KG1 (cell line): Measurements from ENCODE around the gene SLC25A43.
A peak's percentile ranks its signal among the peaks of the same experiment; 100 is the strongest.
"Not testable (repeated sequence)": the region's sequence is repeated elsewhere in the genome, so short reads cannot be mapped to it uniquely, and the experiment has no call there.

Experiments
- DNase-seq: peaks from one replicate; lab custom pipeline; 2025; lab: John Stamatoyannopoulos, UW

Gene SLC25A43

GRCh38 chrX:119468551-119469312 is 69.6 kb downstream of the SLC25A43 start:
- peak; percentile 45 for DNase-seq

GRCh38 chrX:119469313-119469635 is 70.1 kb downstream of the SLC25A43 start:
- no peak for DNase-seq

GRCh38 chrX:119474615-119475388 is 75.7 kb downstream of the SLC25A43 start:
- no peak for DNase-seq

- no peak for DNase-seq
These were observed 76.4 kb downstream of the SLC25A43 start for GRCh38 chrX:119475389-119476101.

GRCh38 chrX:119477812-119478232 is 78.7 kb downstream of the SLC25A43 start:
- DNase-seq = no peak

- no peak for DNase-seq
These were observed 79.4 kb downstream of the SLC25A43 start for GRCh38 chrX:119478504-119478903.

GRCh38 chrX:119479845-119480244 is 80.7 kb downstream of the SLC25A43 start:
- DNase-seq = no peak

GRCh38 chrX:119481323-119481801 is 82.2 kb downstream of the SLC25A43 start:
- no peak for DNase-seq

- DNase-seq = no peak
These were observed 82.9 kb downstream of the SLC25A43 start for GRCh38 chrX:119482041-119482440.

GRCh38 chrX:119482481-119483480 is 83.6 kb downstream of the SLC25A43 start:
- peak; percentile 23 for DNase-seq

- no peak for DNase-seq
These were observed 87.6 kb downstream of the SLC25A43 start for GRCh38 chrX:119486745-119487144.

- DNase-seq = not testable (repeated sequence)
These were observed 88.6 kb downstream of the SLC25A43 start for GRCh38 chrX:119487766-119488165.

- peak; percentile 2 for DNase-seq
These were observed 89.6 kb downstream of the SLC25A43 start for GRCh38 chrX:119488749-119489148.

GRCh38 chrX:119489212-119490074 is 90.3 kb downstream of the SLC25A43 start:
- DNase-seq = no peak

- DNase-seq = no peak
These were observed 93.3 kb downstream of the SLC25A43 start for GRCh38 chrX:119492463-119492862.

- not testable (repeated sequence) for DNase-seq
These were observed 94.8 kb downstream of the SLC25A43 start for GRCh38 chrX:119493851-119494495.

GRCh38 chrX:119495734-119496726 is 96.9 kb downstream of the SLC25A43 start:
- no peak for DNase-seq

GRCh38 chrX:119497185-119497584 is 98.0 kb downstream of the SLC25A43 start:
- no peak for DNase-seq
